CD4-positive, alpha-beta T cell treated with Interferon gamma for 1 hour (primary cell): ENCODE data around the gene AJM1.

Source experiments
- DNase-seq: peaks from one replicate; pipeline ENCODE4 v3.0.0-alpha.2; 2020

AJM1 gene

DNA sequence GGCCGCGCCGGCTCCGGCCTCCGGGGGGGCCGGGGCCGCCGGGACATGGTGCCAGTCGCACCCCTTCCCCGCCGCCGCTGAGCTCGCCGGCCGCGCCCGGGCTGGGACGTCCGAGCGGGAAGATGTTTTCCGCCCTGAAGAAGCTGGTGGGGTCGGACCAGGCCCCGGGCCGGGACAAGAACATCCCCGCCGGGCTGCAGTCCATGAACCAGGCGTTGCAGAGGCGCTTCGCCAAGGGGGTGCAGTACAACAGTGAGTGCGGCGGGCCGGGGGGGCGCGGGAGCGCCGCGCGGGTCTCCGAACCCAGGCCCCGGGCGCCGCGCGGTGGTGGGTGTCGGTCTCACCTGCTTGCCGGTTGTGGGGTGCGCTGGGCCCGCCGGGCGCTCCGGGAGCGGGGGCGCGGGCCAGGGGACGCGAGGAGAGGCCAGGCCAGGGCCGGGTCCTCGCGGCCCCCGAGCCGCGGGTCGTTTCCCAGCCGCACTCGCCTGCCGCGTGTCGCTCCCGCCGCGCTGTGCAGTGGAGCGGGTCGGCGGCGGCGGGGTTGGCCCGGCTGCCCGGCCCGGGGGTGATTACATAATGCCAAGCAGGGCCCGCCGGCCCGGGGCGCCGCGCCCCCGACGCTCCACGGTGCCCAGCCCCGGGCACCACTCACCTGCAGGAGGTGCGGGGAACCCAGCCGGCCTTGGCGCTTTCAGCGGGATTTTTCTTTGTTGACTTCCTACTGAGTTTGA is 34.0 kb upstream of the AJM1 start:
- peak; percentile 22 for DNase-seq

DNA sequence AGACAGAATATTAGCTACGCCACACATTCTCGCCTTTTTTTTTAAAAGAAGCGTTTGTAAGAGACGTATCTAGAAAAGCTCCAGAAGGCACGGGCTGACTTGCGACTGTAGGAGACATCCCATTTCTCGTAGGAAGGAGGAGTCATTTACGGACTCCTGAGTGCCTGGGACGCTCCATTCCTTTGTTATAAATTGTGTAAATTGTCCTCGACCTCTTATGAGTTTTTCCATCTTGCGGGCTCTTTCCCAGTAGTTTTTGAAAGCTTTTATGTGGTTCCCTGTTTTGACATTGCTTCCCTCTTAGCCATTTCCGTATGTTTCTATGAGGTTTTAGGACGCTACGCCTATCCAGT is 33.5 kb upstream of the AJM1 start:
- no peak for DNase-seq

DNA sequence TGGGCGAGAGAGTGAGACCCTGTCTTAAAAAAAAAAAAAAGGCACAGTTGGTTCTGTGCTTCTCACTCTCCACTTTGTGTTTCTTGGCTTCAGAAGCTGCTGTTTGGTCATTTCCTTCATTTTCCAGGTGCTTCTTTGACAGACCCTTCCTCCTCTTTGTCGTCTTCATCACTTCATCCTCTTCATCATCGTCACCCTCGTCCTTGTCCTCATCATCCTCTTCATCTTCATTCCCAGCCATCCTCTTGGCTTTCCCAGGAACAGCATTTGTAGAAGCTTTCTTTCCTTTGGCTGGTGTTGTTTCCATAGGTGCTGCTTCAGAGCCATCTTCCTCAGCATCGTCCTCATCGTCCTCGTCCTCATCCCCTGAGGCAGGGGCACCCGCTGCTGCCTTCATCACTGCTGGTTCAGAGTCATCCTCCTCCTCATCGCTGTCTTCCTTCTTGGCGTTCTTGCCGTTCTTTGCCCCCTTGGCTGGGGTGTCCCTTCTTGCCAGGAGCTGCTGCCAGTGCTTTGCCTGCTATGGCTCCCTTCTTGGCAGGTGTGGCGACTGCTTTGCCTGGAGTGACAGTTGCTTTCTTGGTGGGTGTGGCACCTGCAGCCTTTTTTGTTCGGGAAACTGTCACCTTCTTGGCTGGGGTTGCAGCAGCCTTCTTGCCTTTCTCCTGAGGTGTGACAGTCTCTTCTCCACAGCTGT is 27.4 kb upstream of the AJM1 start:
- no peak for DNase-seq

DNA sequence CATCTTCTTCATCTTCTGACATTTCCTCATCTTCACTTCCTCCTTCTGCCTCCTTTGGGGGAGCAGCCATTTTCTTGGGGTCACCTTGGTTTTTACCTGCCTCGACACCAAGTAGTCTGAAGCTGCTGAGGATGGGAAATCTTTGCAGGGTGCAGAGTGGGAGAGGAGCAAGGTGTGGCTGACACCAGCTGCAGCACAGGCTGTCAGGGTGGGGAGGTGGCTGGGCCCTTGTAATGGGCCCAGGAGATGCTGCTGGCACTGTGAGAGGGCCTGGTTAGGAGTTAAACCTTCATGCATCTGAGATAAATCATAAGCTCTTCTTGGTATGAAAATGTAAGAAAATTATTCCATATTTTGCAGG is 26.9 kb upstream of the AJM1 start:
- no peak for DNase-seq

DNA sequence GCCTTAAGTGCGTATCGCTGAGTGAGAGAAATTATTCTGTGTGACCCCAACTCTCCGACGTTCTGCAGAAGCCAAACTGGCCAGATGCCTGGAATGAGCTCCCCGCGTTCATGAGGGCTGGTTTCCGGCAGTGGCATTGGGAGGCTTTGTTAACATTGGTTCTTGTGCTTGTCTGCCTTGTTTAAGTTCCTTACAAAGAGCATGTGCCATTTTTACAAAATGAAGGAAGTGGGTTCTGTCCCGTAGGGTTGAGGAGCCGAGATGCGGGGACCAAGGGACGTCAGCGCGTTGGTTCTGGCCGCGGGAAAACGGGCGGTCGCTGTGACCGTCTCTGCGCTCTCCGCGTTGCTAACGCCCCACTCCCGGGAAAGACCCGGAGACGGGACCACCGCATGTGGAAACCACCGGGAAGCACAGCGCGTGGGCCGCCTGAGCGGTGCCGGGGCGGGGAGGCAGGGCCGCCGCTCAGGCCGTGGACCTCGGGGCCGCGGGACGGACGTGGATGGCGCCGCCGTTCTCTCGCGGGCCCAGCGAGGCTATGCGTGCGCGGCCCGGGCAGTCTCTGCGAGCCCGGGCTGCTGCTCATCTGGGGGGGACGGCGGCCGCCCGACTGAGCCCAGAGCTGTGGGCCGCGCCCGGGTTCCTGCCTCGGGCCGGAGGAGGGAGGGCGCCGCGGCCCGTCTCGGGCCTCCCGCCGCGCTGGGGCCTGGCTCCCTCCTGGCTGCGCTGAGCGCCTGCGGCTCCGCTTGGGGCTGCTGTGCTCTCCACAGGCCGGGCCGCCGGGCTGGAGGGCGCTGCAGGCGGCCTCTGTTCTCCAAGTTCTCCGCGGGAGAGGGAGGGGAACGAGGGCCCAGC is 21.1 kb upstream of the AJM1 start:
- DNase-seq, result no peak

DNA sequence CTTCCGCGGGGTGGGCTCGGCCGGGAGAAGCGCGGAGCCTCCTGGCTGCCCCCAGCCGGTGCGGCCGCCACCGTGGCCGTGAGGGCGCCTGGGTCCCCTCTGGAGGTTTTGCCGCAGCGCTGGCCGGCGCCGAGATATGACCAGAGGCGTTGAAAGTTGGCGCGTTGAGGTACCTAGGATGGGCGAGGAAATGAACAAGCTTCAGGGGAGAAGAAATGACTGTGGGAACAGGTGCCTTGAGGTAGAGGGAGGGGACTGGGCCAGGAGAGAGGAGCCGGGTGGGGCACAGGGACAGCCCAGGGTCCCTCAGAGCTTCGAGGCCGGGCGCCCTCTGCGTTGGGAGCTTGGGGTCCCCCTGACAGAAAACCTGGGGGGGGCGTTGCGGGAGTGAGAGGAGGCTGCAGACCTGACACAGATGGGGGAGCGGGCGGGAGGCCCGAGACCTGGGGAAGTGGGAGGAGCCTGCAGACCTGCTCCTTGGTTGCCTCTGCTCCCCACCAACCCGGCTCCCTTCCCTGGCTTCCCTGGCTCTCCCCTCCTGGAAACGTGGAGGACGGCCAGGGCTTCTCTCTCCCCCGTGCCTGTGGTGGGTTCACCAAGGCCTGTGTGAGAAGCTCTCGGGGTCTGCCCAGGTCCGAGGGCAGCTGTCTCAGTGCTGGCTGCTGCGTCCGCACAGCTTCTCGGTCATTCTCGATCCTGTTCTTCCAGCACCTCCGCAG is 20.3 kb upstream of the AJM1 start:
- DNase-seq, result no peak

DNA sequence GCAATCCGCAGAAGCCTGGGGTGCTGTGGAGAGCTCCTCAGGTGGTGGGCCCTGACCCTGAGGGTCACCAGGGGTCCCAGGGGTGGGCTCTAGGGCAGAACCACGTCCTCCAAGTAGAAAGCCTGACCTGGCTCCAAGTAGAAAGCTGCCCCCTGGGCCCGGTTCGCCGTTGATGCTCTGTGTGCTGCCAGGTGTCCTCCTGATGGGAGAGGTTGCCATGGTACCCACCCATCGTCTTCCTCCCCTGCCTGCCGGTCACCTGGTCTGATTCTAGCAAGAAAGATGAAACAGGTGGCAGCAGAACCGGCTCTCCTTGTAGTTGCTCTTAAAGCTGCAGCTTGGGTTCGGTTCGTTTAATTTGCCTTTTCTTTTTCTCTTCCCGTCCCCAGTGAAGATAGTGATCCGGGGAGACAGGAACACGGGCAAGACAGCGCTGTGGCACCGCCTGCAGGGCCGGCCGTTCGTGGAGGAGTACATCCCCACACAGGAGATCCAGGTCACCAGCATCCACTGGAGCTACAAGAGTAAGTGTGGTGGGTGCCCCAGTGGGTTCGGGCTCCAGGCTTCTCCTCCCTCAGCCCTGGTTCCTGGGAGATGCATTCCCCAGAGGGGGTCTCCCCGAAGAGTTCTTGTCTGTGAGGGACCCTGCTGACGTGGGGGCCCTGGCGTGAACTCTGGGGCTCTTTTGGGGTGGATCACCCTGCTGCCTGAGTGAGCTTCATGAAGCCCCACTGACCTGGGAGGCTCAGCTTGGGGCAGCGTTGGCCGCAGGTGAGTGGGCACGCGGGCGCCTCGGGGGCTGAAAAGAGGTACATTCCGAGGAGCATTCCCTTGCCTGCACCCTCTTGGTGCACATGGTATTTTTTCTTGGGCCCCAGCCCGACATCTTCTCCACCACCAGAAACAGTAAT is 18.9 kb upstream of the AJM1 start:
- no peak for DNase-seq

DNA sequence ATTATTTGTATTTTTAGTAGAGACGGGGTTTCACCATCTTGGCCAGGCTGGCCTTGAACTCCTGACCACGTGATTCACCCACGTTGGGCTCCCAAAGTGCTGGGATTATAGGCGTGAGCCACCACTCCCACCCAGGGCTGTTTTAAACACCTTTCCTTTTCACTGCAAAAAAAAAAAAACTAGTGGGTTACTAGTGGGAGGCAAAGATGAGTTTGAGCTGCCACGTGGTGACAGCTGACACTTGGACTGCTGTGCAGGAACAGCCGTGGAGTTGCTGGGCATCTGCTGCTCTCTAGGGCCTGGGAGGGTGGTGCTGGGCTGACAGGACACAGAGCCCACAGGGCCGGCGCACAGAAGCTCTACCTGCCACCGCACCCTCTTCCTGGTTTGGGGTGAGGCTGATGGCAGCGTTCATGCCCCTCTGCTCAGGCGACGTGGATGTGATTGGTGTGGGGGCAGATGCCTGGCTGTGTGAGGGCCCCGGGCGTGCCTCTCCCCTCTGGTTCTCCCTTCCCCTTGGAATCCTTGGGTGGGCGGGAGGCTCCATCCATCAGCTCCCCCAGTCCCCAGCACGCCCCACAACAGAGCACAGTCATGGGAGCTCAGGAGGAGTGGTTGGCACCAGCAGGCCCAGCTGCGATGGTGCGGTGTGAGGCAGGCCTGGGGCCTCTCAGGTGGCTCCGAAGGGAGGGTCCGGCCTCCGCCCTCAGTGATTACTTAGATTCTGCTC is 17.6 kb upstream of the AJM1 start:
- no peak for DNase-seq

DNA sequence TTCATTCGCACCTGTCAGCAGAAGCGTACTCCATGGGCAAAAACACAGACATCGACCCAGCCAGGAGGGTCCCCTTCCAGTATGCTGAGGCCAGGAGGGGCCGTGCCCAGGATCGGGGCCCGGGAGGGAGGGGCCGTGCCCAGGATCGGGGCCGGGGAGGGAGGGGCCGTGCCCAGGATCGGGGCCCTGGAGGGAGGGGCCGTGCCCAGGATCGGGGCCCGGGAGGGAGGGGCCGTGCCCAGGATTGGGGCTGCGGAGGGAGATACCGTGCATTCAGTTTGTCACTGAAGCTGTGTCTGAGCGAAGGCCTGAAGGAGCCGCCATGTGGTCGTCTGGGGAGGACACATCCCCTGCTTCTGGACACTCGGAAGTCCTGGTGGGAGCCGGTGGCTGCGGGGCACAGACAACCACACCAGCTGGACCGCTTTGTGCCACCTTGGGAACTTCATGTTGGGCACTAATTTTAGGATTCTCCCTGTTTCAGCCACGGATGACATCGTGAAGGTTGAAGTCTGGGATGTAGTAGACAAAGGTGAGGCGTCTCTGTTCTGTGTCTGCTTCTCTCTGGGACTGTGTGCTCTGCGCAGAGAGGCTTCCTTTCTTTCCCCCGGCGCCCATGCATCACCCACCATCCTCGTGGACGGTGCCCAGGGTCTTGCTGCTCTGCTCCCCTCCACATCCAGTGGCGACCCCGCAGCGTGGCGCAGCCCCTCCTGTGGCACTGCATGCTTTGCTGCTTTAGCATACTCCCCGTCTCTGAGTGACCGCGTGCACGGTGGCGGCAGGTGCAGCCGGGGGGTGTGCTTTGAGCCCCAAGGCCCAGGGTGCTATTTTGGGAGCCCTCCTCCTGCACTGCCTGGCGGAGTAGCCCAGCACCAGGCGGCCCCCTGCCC is 16.7 kb upstream of the AJM1 start:
- DNase-seq, result no peak

DNA sequence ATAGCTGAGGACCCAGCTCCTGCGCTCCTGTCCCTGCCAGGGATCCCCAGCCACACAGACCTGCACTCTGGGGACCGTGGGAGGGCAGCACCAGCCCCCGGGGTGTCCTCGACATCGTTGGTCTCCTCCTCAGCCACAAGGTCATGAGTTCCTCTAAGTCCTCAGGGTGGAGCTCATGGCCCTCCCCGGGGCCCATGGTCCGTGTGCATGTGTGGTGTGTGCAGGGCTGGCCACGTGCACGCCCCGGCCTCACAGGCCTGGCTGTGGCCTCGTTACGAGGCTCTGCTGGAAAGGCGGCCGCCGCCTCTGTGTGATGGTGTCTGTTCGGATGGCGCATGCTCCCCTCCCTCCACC is 16.1 kb upstream of the AJM1 start:
- no peak for DNase-seq

DNA sequence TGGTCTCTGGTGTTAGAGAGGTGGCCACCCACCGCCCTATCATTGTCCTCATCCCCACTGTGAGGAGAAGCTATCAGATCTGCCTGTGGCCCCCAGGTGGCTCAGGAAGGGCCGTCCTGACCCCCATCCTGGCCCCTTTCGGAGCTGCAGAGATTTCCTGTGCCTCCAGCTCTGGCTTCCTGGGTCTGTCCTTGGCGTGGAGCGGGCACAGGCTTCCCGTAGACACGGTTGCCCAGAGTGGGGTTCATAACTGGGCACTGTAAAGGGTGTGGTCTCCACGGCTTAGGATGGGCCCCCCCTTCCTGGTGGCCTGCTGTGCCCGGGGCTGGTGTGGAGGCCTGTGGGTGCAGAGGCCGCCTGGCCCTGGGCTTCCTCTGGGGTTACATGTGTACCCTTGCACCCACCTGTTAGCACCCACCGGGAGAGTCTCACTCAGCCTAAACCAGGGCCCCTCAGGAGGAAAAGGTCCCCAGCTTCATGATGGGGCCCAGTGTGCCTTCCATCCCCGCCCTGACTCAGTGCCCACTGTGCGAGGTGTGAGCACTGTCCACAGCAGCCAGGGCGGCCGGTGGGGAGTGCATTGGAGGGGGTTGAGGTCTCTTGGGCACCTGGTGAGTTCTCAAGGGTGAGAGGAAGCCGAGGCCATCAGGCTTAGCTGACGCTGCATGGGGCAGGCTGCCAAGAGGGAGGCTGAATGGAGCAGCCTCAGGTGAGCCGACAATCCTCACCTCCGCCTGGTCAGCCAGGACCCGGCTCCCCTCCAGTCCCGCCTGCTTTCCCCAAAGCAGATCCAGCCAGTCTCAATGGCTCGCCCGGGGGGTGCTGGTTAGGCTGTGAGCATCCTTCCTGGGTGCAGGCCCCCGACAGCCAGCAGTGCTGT is 15.3 kb upstream of the AJM1 start:
- DNase-seq, result no peak

DNA sequence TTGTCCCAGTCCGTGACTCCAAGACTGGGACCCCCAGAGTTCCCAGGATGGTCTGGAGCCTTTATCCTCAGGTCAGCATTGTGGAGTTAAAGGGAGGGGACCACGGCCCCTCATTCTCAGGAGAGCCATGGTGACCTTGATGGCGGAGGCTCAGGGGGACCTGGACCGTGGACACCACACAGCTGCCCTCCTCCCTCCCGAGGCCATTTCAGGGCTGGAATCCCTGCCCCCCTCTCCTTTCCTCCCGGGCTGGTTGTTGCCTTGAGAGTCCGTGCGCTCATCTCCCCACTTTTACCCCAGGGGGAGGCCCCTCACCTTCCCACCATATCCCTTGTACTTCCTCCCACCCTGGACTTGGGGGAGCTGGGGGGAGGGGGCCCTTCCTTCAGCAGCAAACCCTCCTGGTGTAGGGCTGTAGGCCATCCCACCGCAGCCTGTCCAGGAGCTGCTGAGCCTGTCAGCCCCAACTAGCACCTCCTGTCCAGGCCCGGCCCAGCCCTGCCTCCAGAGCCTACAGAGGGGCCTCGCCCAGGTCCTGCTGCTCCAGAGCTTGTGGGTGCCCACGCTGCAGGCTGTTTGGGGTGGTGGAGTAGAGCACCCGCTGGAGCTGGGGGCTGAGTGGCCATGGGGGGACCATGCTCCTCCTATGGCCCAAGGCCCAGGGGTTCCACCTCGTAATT is 14.3 kb upstream of the AJM1 start:
- DNase-seq, result no peak

DNA sequence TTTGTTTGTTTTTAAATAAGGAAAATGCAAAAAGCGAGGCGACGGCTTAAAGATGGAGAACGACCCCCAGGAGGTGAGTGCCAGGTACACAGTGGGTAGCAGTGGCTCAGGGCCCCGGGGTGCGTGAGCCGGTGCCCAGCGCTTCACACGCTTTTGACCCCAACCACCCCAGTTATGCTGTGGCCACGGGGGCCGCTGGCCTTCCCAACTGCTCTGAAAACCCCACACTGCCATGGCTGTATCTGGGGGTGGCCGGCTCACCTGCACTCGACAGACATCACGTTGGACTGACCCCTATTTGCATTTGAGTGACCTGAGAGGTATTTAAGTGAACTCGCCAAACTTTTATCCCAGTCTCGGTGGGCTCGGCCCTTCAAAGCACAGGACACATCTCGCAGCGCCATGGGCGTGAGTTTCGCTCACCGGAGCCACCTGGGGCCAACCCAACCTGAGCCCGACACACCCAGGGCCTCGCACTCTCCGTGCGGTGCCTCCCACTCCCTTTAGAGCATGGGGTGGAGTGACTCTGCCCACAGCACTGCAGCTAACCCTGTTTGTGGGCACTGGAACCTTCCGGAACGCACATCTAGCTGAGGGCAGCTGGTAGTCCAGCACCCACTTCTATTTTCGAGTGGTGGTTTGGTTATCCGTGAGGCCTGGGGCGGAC is 13.7 kb upstream of the AJM1 start:
- DNase-seq, result no peak

DNA sequence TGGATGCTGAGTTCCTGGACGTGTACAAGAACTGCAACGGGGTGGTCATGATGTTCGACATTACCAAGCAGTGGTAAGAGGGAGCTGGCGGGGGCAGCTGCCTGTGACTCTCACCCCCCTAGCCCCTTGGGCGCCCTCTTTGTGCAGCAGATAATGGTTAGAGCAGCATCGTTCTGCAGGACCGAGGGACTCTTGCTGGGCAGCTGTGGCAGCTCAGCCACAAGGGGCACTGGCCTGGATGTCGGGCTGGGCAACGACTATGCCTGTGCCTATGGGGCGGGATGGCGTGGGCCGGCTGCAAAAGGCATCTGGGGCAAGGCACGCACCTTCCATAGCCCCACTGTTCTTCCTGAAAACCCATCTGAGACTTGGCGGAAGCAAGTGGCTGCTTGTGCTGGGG is 12.9 kb upstream of the AJM1 start:
- no peak for DNase-seq

DNA sequence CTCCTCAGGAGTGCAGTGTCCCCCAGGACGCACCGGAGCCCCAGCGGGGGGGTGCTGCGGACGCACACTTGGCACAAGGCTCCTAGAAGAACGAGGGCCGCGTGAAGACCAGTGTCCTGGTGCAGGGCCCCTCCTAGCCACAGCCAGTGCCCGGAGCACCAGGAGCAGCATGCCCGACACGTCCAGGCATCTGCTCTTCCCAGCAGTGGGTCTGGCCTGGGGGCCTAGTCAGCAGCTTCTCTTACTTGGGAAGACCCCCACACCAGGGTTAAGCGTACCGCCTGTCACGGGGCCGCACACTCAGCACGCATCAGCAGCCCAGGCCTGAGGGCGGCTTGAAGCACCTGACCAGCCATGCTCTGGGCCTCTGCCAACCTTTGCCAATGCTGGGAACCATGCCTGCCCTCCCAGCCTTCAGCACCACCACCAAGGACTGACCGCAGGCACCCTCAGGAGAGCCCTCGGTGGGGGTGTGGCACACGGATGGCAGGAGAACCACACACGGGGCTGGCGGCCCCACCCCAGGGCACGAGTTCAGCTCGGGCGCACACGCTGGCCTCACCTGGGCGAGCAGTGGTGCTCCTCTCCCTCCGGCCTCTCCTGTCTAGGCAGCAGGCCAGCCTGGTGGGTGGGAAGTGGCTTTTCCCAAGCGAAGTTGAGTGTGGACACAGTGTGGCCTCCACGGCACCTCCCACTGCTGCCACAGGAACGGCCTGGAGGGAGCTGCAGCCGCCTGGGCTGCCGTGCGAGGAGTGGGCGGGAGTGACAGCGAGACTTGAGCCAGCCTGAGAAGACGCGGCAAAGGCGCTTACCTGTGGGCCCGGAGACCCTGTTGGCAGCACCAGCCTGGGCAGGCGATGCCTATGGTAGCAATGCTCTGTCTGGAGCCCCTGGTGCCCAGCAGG is 12.0 kb upstream of the AJM1 start:
- no peak for DNase-seq

DNA sequence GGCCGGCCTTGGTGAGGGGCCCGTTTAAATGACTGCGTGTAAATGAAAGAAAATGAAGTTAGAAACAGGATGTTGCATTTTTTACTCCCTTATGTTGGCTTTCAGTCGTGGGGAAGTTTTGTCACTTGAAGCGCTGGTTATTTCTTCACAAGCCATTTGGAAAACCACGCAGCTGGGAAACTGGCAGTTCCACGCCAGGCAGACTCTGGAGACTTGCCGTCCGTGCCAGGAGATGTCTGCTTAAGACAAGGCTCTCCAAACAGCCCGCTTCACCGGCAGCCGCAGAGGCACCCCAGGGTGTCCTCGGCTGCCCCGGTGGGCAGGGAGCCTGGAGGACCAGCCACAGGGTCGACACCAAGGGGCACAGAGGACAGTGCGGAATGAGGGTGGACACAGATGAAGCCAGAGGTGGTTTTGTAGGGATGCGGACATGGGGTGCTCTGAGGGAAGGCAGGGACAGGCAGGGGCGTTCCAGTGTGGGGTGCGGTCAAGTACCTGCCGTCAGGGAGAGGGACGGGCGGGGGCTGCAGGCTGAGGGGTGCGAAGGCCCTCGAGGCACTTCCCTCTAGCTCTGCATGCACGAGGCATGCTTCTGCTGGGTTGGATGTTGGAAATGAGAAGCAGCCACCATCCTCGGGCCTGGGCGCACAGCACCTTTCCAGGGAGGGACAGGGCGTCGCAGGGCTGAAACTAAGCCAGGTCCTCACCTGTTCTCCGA is 11.1 kb upstream of the AJM1 start:
- no peak for DNase-seq

DNA sequence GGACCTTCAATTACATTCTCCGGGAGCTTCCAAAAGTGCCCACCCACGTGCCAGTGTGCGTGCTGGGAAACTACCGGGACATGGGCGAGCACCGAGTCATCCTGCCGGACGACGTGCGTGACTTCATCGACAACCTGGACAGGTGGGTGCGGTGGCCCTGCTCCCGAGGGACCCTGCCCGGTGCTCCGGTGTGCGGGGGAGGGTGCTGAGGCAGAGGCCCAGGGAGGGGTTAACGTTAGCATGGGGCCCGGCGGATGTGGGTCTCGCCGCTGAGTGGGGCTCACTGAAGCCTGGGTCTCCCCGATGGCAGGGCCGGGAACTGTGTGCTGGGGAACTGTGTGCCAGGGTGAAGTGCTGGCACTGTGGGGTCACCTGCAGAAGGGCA is 10.6 kb upstream of the AJM1 start:
- DNase-seq, result no peak
